ENCODE data around the gene JMJD1C.

GRCh38 chr10:63425512-63425911, 40.3 kb downstream of the JMJD1C start:
- TF ChIP-seq POLR2A (IDR thresholded peaks at IDR 0.05; ENCODE audit: low read depth, low read length) (no peak), TAF1 (IDR thresholded peaks at IDR 0.05; ENCODE audit: borderline replicate concordance, low read depth, low read length) (no peak)
